Muscle layer of duodenum (tissue), 2 donors: Measurements from ENCODE around the gene ASGR2.
"Not testable (repeated sequence)": the region's sequence is repeated elsewhere in the genome, so short reads cannot be mapped to it uniquely, and the experiment has no call there.

Source experiments
- H3K27ac ChIP-seq: one replicate; pipeline ENCODE4 v1.7.0; 2013; ENCODE audit warnings: mild to moderate bottlenecking, low read length
- H3K27me3 ChIP-seq: one replicate; pipeline ENCODE4 v1.7.0; 2013; ENCODE audit warnings: low read depth, mild to moderate bottlenecking, control low read depth, low read length
- H3K36me3 ChIP-seq, 2 donors: one replicate each; pipeline ENCODE4 v1.7.0; 2013; ENCODE audit warnings: low read length in 2 of 2, control low read depth in 1 of 2, mild to moderate bottlenecking in 1 of 2; ENCODE audit not compliant: insufficient read depth in 2 of 2, control insufficient read depth in 1 of 2
- H3K4me1 ChIP-seq, 2 donors: one replicate each; pipeline ENCODE4 v1.7.0; 2013; ENCODE audit warnings: low read length in 2 of 2, mild to moderate bottlenecking in 2 of 2, control low read depth in 1 of 2, moderate library complexity in 1 of 2; ENCODE audit not compliant: insufficient read depth in 2 of 2, control insufficient read depth in 1 of 2
- H3K4me3 ChIP-seq, 2 donors: one replicate each; pipeline ENCODE4 v1.7.0; 2013; ENCODE audit warnings: low read length in 2 of 2, low read depth in 1 of 2, mild to moderate bottlenecking in 1 of 2
- H3K9me3 ChIP-seq, 2 donors: one replicate each; pipeline ENCODE4 v1.7.0; 2013; ENCODE audit warnings: low read length in 2 of 2, control low read depth in 1 of 2, mild to moderate bottlenecking in 1 of 2; ENCODE audit not compliant: control insufficient read depth in 1 of 2
- donor health status: healthy.

ASGR2 gene

DNA sequence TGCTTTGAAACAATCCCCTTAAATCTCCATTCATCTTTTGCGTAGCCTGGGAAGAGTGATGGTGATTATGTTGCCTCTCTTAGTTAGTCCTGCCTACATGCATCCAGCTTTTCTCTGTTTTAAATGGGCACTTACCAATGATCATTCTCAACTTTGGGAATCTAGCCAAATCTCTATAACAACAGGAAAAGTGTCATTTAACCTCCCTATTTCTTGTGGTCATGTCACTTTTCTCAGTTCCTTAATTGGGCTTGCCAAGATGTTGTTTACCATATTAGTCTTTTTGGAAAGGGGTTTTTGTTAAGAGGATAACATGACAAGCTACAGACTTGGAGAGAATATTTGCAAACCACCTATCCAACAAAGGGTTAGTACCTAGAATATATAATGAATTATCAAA lies 19.0 kb downstream of the ASGR2 start:
- H3K27ac ChIP-seq, result no peak overlapping the region
- H3K9me3 ChIP-seq, result no peaks in the 10 kb centered on the region
- H3K27me3 ChIP-seq, result no peaks in the 10 kb centered on the region
- H3K4me3 ChIP-seq, result no peak overlapping the region
- no peaks in the 10 kb centered on the region for H3K36me3 ChIP-seq
- H3K4me1 ChIP-seq, result peaks cover 0 to 3% of the 10 kb centered on the region in 2 donors

DNA sequence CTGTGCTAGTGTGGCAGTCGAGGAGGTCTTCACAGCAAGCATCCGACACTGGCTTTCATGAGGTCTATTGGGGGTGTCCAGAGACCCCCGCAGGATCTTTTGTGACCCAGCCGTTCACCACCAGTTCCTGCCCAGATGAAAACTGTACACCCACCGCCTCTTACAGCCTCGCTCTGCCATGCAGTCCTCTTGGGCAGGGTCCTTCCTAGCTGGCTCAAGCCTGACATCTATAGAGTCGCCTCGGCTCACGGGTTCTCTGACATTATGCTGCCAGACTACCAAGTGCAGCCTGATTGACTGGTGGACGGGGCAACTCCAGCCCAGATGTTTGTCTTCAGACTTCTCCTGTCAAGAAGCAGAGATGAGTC lies 20.0 kb downstream of the ASGR2 start:
- Histone ChIP-seq H3K9me3 (no peaks in the 10 kb centered on the region), H3K27ac (no peak overlapping the region), H3K4me1 (peaks cover 0 to 3% of the 10 kb centered on the region in 2 donors), H3K27me3 (no peaks in the 10 kb centered on the region), H3K4me3 (no peak overlapping the region), H3K36me3 (no peaks in the 10 kb centered on the region)

DNA sequence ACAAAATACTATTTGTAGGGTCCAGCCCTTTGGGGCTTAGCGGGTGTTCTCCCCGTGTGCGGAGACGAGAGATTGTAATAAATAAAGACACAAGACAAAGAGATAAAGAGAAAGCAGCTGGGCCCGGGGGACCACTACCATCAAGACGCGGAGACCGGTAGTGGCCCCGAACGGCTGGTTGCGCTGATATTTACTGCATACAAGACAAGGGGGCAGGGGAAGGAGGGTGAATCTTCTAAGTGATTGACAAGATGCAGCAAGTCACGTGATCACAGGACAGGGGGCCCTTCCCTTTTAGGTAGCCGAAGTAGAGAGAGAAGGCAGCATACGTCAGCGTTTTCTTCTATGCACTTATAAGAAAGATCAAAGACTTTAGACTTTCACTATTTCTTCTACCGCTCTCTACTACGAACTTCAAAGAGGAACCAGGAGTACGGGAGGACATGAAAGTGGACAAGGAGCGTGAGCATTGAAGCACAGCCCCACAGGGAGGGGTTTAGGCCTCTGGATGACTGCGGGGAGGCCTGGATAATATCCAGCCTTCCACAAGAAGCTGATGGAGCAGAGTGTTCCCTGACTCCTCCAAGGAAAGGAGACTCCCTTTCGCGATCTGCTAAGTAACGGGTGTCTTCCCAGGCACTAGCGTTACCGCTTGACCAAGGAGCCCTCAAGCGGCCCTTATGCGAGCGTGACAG lies 23.2 kb downstream of the ASGR2 start:
- not testable (repeated sequence) for H3K4me1 ChIP-seq, H3K27ac ChIP-seq, H3K9me3 ChIP-seq, H3K27me3 ChIP-seq, H3K4me3 ChIP-seq, H3K36me3 ChIP-seq

DNA sequence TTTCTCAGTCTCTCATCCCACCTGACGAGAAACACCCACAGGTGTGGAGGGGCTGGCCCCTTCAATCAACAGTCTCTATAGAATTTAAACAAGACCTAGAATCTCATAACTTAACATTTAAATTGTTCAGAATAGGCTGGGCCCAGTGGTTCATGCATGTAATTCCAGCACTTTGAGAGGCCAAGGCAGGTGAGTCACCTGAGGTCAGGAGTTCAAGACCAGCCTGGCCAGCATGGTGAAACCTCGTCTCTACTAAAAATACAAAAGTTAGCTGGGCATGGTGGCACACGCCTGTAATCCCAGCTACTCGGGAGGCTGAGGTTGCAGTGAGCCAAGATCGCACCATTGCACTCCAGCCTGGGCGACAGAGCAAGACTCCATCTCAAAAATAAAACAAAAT lies 25.1 kb downstream of the ASGR2 start:
- H3K36me3 ChIP-seq, result not testable (repeated sequence)

DNA sequence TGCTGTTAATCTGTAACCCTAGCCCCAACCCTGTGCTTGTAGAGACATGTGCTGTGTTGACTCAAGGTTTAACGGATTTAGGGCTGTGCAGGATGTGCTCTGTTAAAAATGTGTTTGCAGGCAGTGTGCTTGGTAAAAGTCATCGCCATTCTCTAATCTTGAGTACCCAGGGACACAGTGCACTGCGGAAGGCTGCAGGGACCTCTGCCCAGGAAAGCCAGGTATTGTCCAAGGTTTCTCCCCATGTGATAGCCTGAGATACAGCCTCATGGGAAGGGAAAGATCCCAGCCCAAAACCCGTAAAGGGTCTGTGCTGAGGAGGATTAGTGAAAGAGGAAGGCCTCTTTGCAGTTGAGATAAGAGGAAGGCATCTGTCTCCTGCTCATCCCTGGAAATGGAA lies 26.2 kb downstream of the ASGR2 start:
- H3K4me3 ChIP-seq, H3K9me3 ChIP-seq, H3K4me1 ChIP-seq, H3K36me3 ChIP-seq, H3K27me3 ChIP-seq, H3K27ac ChIP-seq: not testable (repeated sequence)

More for the DNA sequence above, 25.1 kb downstream of the ASGR2 start:
- not testable (repeated sequence) for H3K4me1 ChIP-seq, H3K4me3 ChIP-seq, H3K27me3 ChIP-seq, H3K27ac ChIP-seq, H3K9me3 ChIP-seq

DNA sequence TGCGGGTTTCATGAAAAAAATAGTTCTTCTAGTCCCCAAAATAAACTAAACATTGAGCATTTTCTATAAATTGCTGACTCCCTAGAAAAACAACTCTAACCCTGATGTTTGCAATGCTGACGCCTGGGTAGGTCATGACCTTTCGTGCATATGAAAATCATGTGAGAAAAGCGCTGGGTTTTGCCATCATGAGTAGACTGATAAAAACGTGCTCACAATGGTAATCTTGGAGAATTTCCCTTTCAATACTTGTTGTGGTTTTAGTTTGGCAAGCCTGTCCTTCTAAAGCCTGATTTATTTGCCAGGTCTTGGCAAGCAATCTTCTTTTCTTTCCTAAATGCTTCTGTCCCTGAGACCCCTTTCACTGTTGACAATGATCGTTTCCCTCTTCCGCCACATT lies 30.5 kb downstream of the ASGR2 start:
- Histone ChIP-seq H3K27me3 (no peaks in the 10 kb centered on the region), H3K27ac (no peak overlapping the region), H3K9me3 (no peaks in the 10 kb centered on the region)

DNA sequence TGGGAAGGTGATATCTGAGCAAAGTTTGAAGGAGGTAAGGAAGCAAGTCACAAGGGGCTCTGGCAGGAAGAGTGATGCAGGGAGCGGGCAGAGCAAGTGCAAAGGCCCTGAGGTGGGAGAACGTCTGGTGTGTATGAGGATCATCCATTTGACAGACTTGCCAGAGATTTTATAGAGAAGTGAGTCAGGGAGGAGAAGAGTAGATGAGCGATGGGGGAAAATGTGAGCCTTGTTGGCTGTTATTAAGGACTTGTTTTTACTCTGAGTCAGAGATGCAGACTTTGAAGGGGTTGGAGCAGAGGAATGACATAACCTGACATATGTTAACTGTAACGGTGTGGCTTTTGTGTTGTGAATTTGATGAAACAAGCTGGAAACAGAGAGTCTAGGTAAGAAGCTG lies 31.0 kb downstream of the ASGR2 start:
- Histone ChIP-seq H3K4me1 (no peaks in the 10 kb centered on the region), H3K27me3 (no peaks in the 10 kb centered on the region), H3K4me3 (no peak overlapping the region), H3K27ac (no peak overlapping the region), H3K9me3 (no peaks in the 10 kb centered on the region), H3K36me3 (no peaks in the 10 kb centered on the region)

More for the DNA sequence above, 30.5 kb downstream of the ASGR2 start:
- Histone ChIP-seq H3K4me3 (no peak overlapping the region), H3K36me3 (no peaks in the 10 kb centered on the region), H3K4me1 (no peaks in the 10 kb centered on the region)

DNA sequence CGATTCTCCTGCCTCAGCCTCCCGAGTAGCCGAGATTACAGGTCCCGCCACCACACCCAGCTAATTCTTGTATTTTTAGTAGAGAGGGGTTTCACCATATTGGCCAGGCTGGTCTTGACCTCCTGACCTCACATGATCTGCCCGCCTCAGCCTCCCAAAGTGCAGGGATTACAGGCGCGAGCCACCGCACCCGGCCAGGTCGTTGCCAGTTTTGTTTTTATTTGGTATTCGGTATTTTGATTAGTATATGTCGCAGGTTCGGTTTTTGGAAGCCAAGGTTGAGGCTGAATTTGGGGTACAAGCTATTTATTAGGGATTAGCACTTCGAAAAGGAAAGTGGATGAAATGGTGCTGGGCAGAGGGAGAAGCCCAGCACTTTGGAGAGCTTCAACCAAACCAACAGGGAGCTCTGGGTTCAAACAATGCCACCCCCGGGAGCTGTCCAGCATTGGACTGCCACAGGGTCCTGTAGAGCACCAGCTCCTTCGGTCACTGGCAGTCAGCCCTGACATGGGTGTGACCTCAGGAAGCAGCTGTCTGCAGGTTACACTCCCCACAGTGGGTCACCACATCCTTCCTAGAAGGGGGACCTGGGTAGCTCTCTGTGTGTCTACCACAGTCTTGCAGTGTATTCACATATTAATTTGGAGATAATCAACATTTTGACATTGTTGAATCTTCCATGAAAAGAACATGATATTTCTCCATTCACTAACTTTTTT lies 33.1 kb downstream of the ASGR2 start:
- Histone ChIP-seq H3K4me3 (no peak overlapping the region), H3K9me3 (no peaks in the 10 kb centered on the region), H3K4me1 (no peaks in the 10 kb centered on the region), H3K27ac (no peak overlapping the region), H3K27me3 (no peaks in the 10 kb centered on the region), H3K36me3 (no peaks in the 10 kb centered on the region)

DNA sequence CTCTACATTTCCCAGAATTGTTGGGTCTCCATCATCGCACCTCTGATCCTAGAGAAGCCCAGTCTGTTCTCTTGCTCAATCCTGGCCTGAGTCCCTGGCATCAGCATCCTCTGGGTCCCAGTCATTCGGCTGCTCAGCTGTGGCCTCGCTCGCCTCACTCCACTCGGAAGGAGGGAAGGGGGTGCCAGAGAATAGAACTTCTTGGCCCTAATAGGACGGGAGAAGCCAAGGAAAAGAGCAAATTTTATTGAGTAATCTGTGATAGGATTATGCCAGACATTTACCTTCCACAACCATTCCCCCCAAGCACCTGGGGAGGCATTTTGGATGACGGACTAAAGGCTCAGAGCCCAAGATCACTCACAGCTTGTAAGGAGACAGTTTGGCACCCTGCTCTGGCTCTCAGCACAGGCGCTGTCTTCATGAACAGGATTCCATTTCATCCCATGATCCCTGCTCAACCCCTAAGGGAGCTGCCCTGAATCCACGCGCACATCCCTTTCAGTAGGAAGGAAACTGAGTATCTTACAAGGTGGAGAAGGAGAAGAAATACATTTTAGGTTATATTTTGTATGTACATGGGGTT lies 34.1 kb downstream of the ASGR2 start:
- Histone ChIP-seq H3K27ac (peak overlapping the region; percentile 23), H3K4me1 (no peaks in the 10 kb centered on the region), H3K9me3 (no peaks in the 10 kb centered on the region), H3K4me3 (no peak overlapping the region), H3K36me3 (no peaks in the 10 kb centered on the region), H3K27me3 (no peaks in the 10 kb centered on the region)

DNA sequence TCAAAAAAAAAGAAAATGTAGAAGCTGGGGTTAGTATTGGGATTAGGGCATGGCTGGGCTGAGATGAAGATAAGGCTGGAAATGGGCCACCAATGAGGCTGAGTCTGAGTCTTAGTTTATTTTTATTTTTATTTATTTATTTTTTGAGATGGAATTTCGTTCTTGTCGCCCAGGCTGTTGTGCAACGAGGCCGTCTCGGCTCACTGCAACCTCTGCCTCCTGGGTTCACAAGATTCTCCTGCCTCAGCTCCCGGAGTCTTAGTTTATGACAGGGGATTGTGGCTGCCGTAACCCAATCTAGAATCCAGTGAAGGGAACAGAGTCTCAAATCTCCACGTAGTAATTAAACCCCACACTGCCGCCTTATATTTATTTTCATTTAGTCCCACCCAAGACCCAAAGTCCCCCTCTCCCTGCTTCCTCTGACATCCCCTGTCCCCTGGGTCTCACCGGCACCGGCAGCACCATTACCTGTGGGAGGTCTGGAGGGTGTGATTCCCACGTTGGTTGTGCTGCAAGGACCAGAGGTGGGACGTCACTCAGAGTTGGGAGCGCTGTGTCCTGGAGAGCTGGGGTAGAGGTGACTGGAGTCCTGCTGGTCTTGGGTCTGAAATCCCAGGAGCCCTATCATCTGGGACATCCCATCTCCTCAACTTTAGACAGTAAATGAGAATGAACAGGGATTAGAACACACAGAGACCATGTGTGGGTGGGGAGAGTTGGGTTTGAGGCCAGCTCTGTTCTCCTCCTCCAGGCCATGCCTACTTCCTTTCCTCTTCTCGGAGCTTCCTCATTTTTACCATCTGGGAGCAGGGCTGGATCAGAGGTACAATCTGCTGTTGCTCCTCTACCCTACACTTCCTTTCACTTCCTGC lies 34.8 kb downstream of the ASGR2 start, which contains the start of gene CLEC10A:
Gene CLEC10A (minus strand): TSS at position 671 of the 875 bp plus-strand sequence. CDS start 1,439 bp downstream, outside the sequence.
- Histone ChIP-seq H3K9me3 (no peaks in the 10 kb centered on the region), H3K27me3 (no peaks in the 10 kb centered on the region), H3K4me1 (no peaks in the 10 kb centered on the region), H3K27ac (peak within 1 kb of the TSS; percentile 23), H3K4me3 (peak within 1 kb of the TSS in 1 of 2 donors; percentile 11), H3K36me3 (no peaks in the 10 kb centered on the region)

DNA sequence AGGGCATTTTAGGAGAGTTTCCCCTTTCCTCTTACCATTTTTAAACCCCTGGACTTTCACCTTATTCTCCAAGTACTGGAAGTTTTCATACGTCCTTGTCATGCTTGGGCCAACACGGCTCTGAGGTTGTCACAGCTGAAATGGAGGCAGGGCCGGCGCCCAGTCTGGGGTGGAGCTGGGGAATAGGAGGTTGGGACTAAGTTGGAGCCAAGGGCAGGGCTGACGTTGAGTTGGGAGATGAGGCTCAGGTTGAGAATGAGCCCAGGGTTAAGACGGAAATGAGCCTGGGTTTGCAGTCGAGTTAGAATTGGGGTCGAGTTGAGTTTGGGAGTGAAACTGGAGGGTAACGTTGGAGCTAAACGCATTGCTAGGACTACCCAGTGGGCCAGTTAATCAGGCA lies 35.9 kb downstream of the ASGR2 start:
- no peak overlapping the region for H3K4me3 ChIP-seq
- H3K9me3 ChIP-seq, result no peaks in the 10 kb centered on the region
- no peaks in the 10 kb centered on the region for H3K27me3 ChIP-seq
- H3K36me3 ChIP-seq, result no peaks in the 10 kb centered on the region
- H3K4me1 ChIP-seq, result no peaks in the 10 kb centered on the region
- H3K27ac ChIP-seq, result no peak overlapping the region
